Colon (tissue), 2 donors: ENCODE measurements around the gene GUCA1A.
"Not testable (repeated sequence)": the region's sequence is repeated elsewhere in the genome, so short reads cannot be mapped to it uniquely, and the experiment has no call there.

Experiments
- FAIRE-seq: peaks from 2 replicates; lab custom pipeline; 2012; peaks lifted over from hg19 to GRCh38; lab: Jason Lieb, UNC
- donor health status: control.
- donor health status: control.

The GUCA1A gene

GRCh38 chr6:42147138-42147562 is 26.0 kb upstream of the GUCA1A start:
- FAIRE-seq = no peak

GRCh38 chr6:42148058-42148457 is 25.1 kb upstream of the GUCA1A start:
- FAIRE-seq = no peak

GRCh38 chr6:42150254-42150653 is 22.9 kb upstream of the GUCA1A start:
- FAIRE-seq = no peak

- FAIRE-seq = no peak
Measured at GRCh38 chr6:42152024-42152423, 21.1 kb upstream of the GUCA1A start.

- not testable (repeated sequence) for FAIRE-seq
Measured at GRCh38 chr6:42152528-42153213, 20.5 kb upstream of the GUCA1A start.

- FAIRE-seq = no peak
Measured at GRCh38 chr6:42153921-42154320, 19.2 kb upstream of the GUCA1A start.

- FAIRE-seq = no peak
Measured at GRCh38 chr6:42154461-42155209, 18.5 kb upstream of the GUCA1A start.

- no peak for FAIRE-seq
Measured at GRCh38 chr6:42155293-42155692, 17.9 kb upstream of the GUCA1A start.

- no peak for FAIRE-seq
Measured at GRCh38 chr6:42156638-42157037, 16.5 kb upstream of the GUCA1A start.

GRCh38 chr6:42158011-42158410 is 15.2 kb upstream of the GUCA1A start:
- FAIRE-seq = no peak

- FAIRE-seq = no peak
Measured at GRCh38 chr6:42158631-42159030, 14.5 kb upstream of the GUCA1A start.

GRCh38 chr6:42159431-42160024 is 13.6 kb upstream of the GUCA1A start:
- no peak for FAIRE-seq

- no peak for FAIRE-seq
Measured at GRCh38 chr6:42162384-42162783, 10.8 kb upstream of the GUCA1A start.

- FAIRE-seq = no peak
Measured at GRCh38 chr6:42162812-42163211, 10.4 kb upstream of the GUCA1A start.

- no peak for FAIRE-seq
Measured at GRCh38 chr6:42163981-42164380, 9.2 kb upstream of the GUCA1A start.

- no peak for FAIRE-seq
Measured at GRCh38 chr6:42165016-42165415, 8.1 kb upstream of the GUCA1A start.

- FAIRE-seq = no peak
Measured at GRCh38 chr6:42166444-42167141, 6.6 kb upstream of the GUCA1A start.

- FAIRE-seq = no peak
Measured at GRCh38 chr6:42168650-42169049, 4.5 kb upstream of the GUCA1A start.

- FAIRE-seq = not testable (repeated sequence)
Measured at GRCh38 chr6:42169780-42170179, 3.4 kb upstream of the GUCA1A start.

GRCh38 chr6:42171813-42172581 is 1.2 kb upstream of the GUCA1A start:
- FAIRE-seq = no peak

- FAIRE-seq = no peak
Measured at GRCh38 chr6:42175860-42176259, 2.7 kb downstream of the GUCA1A start.

GRCh38 chr6:42176981-42177380 is 3.8 kb downstream of the GUCA1A start:
- no peak for FAIRE-seq
